MCF 10A (cell line): ENCODE measurements around the gene PTPRR. TPM values are rescaled to one million over a fixed set of nuclear protein-coding genes. Genes with fewer than 3 reads are reported as not detected.

ENCODE experiments used
- BruUV-seq: library from RNA; stranded (reverse); fragments of 400-500 nt; replicated peaks from 2 replicates; lab custom pipeline; 2021; lab: Mats Ljungman, UMichigan
- CTCF ChIA-PET: fragments of 300-600 bp; sonication (Branson Sonifier 250); formaldehyde crosslinking; extraction: SDS; loops from one replicate; lab custom pipeline; 2021; ENCODE audit warnings: antibody characterized with exemption, inconsistent platforms; lab: Yijun Ruan, JAX
- POLR2A ChIA-PET: fragments of 300-600, 350-650 bp; sonication (Branson Sonifier 250); formaldehyde crosslinking; extraction: SDS; loops from one replicate; lab custom pipeline; 2020; ENCODE audit warnings: antibody characterized with exemption, inconsistent platforms; lab: Yijun Ruan, JAX
- DNase-seq: peaks from one replicate; pipeline ENCODE4 v3.0.0-alpha.2; 2018; ENCODE audit not compliant: unreplicated experiment
- H3K27ac Mint-ChIP-seq: one replicate; pipeline ENCODE4 v1.8.0; 2022; ENCODE audit warnings: mild to moderate bottlenecking, low read depth, mixed read lengths; ENCODE audit not compliant: unreplicated experiment
- H3K27me3 Mint-ChIP-seq: one replicate; pipeline ENCODE4 v1.8.0; 2022; ENCODE audit warnings: mixed read lengths; ENCODE audit not compliant: insufficient read depth, unreplicated experiment
- H3K36me3 Mint-ChIP-seq: one replicate; pipeline ENCODE4 v1.8.0; 2022; ENCODE audit warnings: mild to moderate bottlenecking, moderate library complexity, mixed read lengths; ENCODE audit not compliant: insufficient read depth, unreplicated experiment
- H3K4me1 Mint-ChIP-seq: one replicate; pipeline ENCODE4 v1.8.0; 2022; ENCODE audit warnings: mixed read lengths; ENCODE audit not compliant: insufficient read depth, unreplicated experiment
- H3K4me3 Mint-ChIP-seq: one replicate; pipeline ENCODE4 v1.8.0; 2022; ENCODE audit warnings: mild to moderate bottlenecking, moderate library complexity, mixed read lengths; ENCODE audit not compliant: unreplicated experiment
- H3K9me3 Mint-ChIP-seq: one replicate; pipeline ENCODE4 v1.8.0; 2022; ENCODE audit warnings: mixed read lengths; ENCODE audit not compliant: unreplicated experiment
- intact Hi-C: fragments of 100-400 bp; cut with micrococcal nuclease; formaldehyde crosslinking; loops from 2 replicates; pipeline ENCODE4 v1.14.1; 2022
- total RNA-seq: library from RNA; stranded (reverse); gene quantifications from 2 replicates; pipeline ENCODE4 v1.2.3, GENCODE V29; 2022
- TF ChIP-seq, protein P1 (sequence below): fragments of 200-600 bp; IDR thresholded peaks from one replicate; pipeline ENCODE4 v1.8.0; 2022; ENCODE audit warnings: antibody characterized with exemption, mild to moderate bottlenecking; ENCODE audit not compliant: unreplicated experiment

Gene PTPRR
- total RNA-seq, 1 experiment from 2014 or later: not detected

DNA sequence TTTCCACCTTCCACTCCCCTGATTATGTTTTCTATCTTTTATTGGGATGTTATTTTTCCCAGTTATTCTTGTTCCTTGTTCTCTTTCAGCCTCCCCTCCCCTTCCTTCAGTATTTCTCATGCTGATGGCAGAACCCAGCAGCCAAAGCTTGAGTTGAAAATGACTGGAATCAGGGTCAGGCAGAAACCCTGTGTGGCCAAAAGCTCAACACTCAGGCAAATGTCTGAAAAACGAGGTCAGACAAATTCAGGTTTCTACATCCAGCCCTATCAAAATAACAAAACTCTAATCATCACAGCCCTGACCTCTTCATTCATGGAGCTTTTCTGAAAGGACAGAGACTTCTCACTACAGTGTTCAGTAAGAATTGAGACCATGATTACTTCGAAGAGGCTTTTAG is 134.6 kb downstream of the PTPRR start:
- no peak for DNase-seq
- H3K27ac Mint-ChIP-seq: no peak overlapping the region
- no peaks in the 10 kb centered on the region for H3K36me3 Mint-ChIP-seq
- intact Hi-C loops: no loop called here
- BruUV-seq: no TSS peak
- H3K9me3 Mint-ChIP-seq: peaks cover 9% of the 10 kb centered on the region
- POLR2A ChIA-PET: no interaction called here
- H3K27me3 Mint-ChIP-seq: no peaks in the 10 kb centered on the region
- TF ChIP-seq, protein P1, sequence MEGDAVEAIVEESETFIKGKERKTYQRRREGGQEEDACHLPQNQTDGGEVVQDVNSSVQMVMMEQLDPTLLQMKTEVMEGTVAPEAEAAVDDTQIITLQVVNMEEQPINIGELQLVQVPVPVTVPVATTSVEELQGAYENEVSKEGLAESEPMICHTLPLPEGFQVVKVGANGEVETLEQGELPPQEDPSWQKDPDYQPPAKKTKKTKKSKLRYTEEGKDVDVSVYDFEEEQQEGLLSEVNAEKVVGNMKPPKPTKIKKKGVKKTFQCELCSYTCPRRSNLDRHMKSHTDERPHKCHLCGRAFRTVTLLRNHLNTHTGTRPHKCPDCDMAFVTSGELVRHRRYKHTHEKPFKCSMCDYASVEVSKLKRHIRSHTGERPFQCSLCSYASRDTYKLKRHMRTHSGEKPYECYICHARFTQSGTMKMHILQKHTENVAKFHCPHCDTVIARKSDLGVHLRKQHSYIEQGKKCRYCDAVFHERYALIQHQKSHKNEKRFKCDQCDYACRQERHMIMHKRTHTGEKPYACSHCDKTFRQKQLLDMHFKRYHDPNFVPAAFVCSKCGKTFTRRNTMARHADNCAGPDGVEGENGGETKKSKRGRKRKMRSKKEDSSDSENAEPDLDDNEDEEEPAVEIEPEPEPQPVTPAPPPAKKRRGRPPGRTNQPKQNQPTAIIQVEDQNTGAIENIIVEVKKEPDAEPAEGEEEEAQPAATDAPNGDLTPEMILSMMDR: no peak
- CTCF ChIA-PET: interaction anchor here (0.6 to 1.5 kb wide), 4 partner anchors 228 to 1583 kb away, joined by 3 to 4 read pairs (median 3); no protein-coding TSS in a partner anchor
- no peak overlapping the region for H3K4me3 Mint-ChIP-seq
- no peaks in the 10 kb centered on the region for H3K4me1 Mint-ChIP-seq

DNA sequence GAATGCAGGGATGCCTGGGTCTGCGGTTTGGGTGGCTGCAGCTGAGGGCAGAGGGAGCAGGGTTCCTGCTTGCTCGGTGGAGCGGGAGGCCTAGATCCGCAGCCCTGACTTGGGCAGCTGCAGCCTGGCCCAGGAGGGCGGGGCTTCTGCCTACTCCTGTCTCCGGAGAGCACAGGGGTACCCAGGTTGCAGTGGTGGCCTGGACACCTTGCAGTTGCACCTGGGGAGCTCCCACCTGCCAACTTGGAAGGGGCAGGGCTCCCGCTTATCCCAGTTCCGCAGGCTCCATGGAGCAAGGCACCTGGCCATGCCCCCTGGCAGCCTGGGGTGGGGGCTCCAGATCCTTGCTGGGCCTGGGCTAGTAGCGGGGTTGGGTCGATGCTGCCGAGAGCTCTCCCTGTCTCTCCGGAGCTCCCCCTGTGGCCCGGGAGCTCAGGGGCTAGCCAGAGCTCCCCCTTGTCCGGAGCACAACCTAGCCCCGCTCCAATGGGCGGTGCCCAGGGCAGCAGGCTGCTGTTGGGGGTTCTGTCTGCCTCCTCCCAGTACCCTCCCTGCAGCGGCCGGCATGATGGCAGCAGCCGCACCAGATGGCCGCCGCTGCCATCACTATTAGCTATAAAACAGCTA is 136.4 kb downstream of the PTPRR start:
- Mint-ChIP-seq H3K27me3 (no peaks in the 10 kb centered on the region), H3K9me3 (no peaks in the 10 kb centered on the region), H3K4me3 (no peak overlapping the region), H3K36me3 (no peaks in the 10 kb centered on the region), H3K27ac (no peak overlapping the region), H3K4me1 (no peaks in the 10 kb centered on the region)
- no TSS peak for BruUV-seq
- intact Hi-C loops: no loop called here
- CTCF ChIA-PET: no interaction called here
- TF ChIP-seq, protein P1: no peak
- POLR2A ChIA-PET: interaction anchor here (0.9 kb wide), 1 partner anchor 13 kb away, joined by 3 read pairs; no protein-coding TSS in a partner anchor
- DNase-seq: no peak

DNA sequence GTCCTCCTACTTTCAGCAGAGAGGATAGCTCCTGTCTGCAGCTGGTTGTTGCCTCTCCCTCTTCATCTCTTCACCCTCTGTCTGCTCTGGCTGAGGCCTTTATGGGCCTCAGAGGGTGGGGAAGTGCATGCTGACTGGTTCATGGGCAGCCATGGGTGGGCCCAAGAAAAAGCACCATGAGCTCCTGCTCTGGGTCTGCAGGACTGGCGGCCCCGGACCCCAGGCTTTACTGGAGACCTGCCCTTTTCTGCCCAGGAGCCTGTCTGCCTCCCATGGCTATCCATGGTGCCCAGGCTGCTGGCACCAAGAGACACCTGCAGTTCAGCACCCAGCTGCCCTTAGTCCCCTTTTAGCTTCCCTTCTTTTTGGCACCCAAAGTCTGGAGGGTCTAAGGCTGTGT is 137.1 kb downstream of the PTPRR start:
- no TSS peak for BruUV-seq
- no peak overlapping the region for H3K4me3 Mint-ChIP-seq
- TF ChIP-seq, protein P1: no peak
- no peaks in the 10 kb centered on the region for H3K9me3 Mint-ChIP-seq
- intact Hi-C loops: no loop called here
- H3K4me1 Mint-ChIP-seq: peaks cover 2% of the 10 kb centered on the region
- H3K27me3 Mint-ChIP-seq: no peaks in the 10 kb centered on the region
- no peak for DNase-seq
- no peaks in the 10 kb centered on the region for H3K36me3 Mint-ChIP-seq
- no peak overlapping the region for H3K27ac Mint-ChIP-seq
- ChIA-PET CTCF (interaction anchor here (0.6 kb wide), 2 partner anchors 27 to 904 kb away, joined by 3 read pairs; no protein-coding TSS in a partner anchor), POLR2A (interaction anchor here (0.6 to 0.9 kb wide), 3 partner anchors 11 to 184 kb away, joined by 3 to 4 read pairs (median 3); no protein-coding TSS in a partner anchor)

DNA sequence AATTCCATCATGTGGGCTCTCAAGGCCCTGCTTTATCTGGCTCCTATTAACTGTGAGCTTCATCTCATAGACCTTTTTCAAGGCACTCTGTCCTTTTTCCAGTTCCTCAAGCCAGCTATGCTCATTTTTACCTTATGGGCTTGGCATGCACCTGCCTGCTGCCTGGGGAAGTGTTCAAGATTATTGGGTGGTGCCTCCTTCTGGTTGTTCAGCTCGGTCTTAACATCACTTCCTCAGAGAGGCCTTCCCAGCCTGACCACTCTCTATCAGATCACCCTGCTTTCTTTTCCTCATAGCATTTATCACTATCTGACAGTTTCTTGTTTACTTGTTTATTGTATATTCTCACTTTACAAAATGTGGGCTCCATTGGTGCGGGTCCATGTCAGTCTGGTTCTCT is 141.3 kb downstream of the PTPRR start:
- Mint-ChIP-seq H3K27me3 (no peaks in the 10 kb centered on the region), H3K27ac (no peak overlapping the region), H3K4me3 (no peak overlapping the region), H3K36me3 (no peaks in the 10 kb centered on the region), H3K9me3 (no peaks in the 10 kb centered on the region), H3K4me1 (peaks cover 7% of the 10 kb centered on the region)
- DNase-seq: no peak
- intact Hi-C loops: no loop called here
- TF ChIP-seq, protein P1: no peak
- POLR2A ChIA-PET: no interaction called here
- CTCF ChIA-PET: interaction anchor here (0.7 kb wide), 1 partner anchor 173 kb away, joined by 4 read pairs; no protein-coding TSS in a partner anchor
- no TSS peak for BruUV-seq
